Esophagus muscularis mucosa (tissue), 4 donors: ENCODE results near the gene GPR33.

ENCODE experiments used
- EP300 ChIP-seq: sonication (generic); formaldehyde crosslinking; IDR thresholded peaks from one replicate; pipeline ENCODE4 v1.6.1; 2017; ENCODE audit warnings: antibody characterized with exemption
- POLR2A ChIP-seq: fragments of 450-650 bp; IDR thresholded peaks from one replicate; pipeline ENCODE4 v1.6.1; 2017; ENCODE audit warnings: antibody characterized with exemption, moderate library complexity, mild to moderate bottlenecking, low read depth
- POLR2AphosphoS5 ChIP-seq, 2 donors: sonication (generic); formaldehyde crosslinking; IDR thresholded peaks; one replicate each; pipeline ENCODE4 v1.6.1; 2017; ENCODE audit warnings: antibody characterized with exemption in 2 of 2
- TF ChIP-seq, protein P1 (sequence below), 3 experiments: fragments of 200-600 bp in 2 of 3; fragments of 450-650 bp in 1 of 3; sonication (generic) in 2 of 3; IDR thresholded peaks; one replicate each; pipeline ENCODE4 v1.5.1; 2017 to 2019; ENCODE audit warnings: antibody characterized with exemption in 3 of 3, mild to moderate bottlenecking in 2 of 3, moderate library complexity in 1 of 3

DNA sequence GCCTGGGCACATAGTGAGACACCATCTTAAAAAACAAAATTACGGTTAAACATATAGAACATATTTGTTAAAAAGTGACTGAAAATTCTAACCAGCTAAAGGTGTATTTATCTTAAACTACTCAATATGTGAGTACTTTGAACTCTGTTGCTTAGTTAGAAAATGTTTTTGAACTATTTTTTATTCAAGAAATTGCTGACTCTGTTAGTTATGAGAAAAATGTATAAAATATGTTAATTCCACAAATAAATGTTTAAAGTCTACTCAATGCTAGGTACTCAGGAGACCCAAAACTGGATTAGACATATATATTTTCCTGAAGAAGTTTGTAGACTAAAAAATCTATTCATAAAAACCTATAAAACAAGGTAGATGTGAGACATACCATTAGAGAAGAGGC is 23.0 kb upstream of the GPR33 start:
- TF ChIP-seq, protein P1, sequence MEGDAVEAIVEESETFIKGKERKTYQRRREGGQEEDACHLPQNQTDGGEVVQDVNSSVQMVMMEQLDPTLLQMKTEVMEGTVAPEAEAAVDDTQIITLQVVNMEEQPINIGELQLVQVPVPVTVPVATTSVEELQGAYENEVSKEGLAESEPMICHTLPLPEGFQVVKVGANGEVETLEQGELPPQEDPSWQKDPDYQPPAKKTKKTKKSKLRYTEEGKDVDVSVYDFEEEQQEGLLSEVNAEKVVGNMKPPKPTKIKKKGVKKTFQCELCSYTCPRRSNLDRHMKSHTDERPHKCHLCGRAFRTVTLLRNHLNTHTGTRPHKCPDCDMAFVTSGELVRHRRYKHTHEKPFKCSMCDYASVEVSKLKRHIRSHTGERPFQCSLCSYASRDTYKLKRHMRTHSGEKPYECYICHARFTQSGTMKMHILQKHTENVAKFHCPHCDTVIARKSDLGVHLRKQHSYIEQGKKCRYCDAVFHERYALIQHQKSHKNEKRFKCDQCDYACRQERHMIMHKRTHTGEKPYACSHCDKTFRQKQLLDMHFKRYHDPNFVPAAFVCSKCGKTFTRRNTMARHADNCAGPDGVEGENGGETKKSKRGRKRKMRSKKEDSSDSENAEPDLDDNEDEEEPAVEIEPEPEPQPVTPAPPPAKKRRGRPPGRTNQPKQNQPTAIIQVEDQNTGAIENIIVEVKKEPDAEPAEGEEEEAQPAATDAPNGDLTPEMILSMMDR (IDR thresholded peaks at IDR 0.05): no peak
- no peak for TF ChIP-seq POLR2AphosphoS5 (IDR thresholded peaks at IDR 0.05)
- TF ChIP-seq EP300: no peak
- TF ChIP-seq POLR2A: no peak
